HEK293T (cell line): ENCODE results near the gene ANKH.

Source experiments
- ARNT ChIP-seq: fragments of 450-650 bp; IDR thresholded peaks from 2 replicates; pipeline ENCODE4 v1.6.1; 2017; ENCODE audit warnings: mild to moderate bottlenecking
- BHLHE40 ChIP-seq: fragments of 450-650 bp; IDR thresholded peaks from 2 replicates; pipeline ENCODE4 v1.6.1; 2016; ENCODE audit warnings: mild to moderate bottlenecking, moderate library complexity, borderline replicate concordance
- ELF4 ChIP-seq: fragments of 450-650 bp; IDR thresholded peaks from 2 replicates; pipeline ENCODE4 v1.6.1; 2017; ENCODE audit warnings: antibody characterized with exemption
- FOXK2 ChIP-seq: fragments of 450-650 bp; IDR thresholded peaks from 2 replicates; pipeline ENCODE4 v1.6.1; 2016; ENCODE audit warnings: mild to moderate bottlenecking
- L3MBTL2 ChIP-seq: fragments of 450-650 bp; conservative IDR thresholded peaks from 2 replicates; pipeline ENCODE4 v1.6.1; 2016; ENCODE audit warnings: mild to moderate bottlenecking
- LEF1 ChIP-seq: fragments of 450-650 bp; IDR thresholded peaks from 2 replicates; pipeline ENCODE4 v1.6.1; 2017; ENCODE audit warnings: mild to moderate bottlenecking, borderline replicate concordance
- SUZ12 ChIP-seq: fragments of 450-650 bp; IDR thresholded peaks from 2 replicates; pipeline ENCODE4 v1.6.1; 2016; ENCODE audit warnings: mild to moderate bottlenecking
- ZNF384 ChIP-seq: fragments of 450-650 bp; IDR thresholded peaks from 2 replicates; pipeline ENCODE4 v1.6.1; 2016

DNA sequence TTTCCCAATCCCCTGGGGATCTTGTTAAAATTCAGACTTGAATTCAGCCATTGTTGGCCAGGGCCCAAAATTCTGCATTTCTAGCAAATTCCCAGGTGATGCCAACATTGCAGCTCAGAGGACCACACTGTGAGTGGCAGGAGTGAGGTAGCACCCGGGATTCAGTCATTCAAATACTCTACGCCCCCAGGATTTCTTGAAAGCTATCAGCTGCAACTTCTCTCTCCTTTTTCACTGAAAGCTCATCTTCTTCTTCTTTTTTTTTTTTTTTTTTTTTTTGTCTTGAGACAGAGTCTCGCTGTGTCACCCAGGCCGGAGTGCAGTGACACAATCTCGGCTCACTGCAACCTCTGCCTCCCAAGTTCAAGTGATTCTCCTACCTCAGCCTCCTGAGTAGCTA lies 19.3 kb upstream of the ANKH start:
- TF ChIP-seq ARNT (no peak), LEF1 (no peak), L3MBTL2 (no peak), ELF4 (no peak), ZNF384 (no peak), BHLHE40 (no peak), SUZ12 (no peak), FOXK2 (no peak)
